Endometrial microvascular endothelial cells (primary cell): ENCODE results near the gene PCYT1A. TPM values are rescaled to one million over a fixed set of nuclear protein-coding genes. Genes with fewer than 3 reads are reported as not detected.

Experiments used
- in situ Hi-C: cut with HindIII; loops from 2 replicates; pipeline ENCODE4 v1.10.0; 2017; ENCODE audit warnings: low sequenced_read_pairs, low pct_unique_long_range_greater_than_20kb; ENCODE audit errors: inconsistent ontology term
- total RNA-seq: library from RNA; depleted of rRNA; stranded (reverse); fragments of >200 nt; gene quantifications from one replicate; pipeline ENCODE4 v1.2.3, GENCODE V29; 2015; ENCODE audit errors: inconsistent ontology term

The PCYT1A gene
- total RNA-seq, 1 donor from 2014 or later = 89.9 TPM

GRCh38 chr3:196298521-196298920, 11.0 kb upstream of the PCYT1A start:
- in situ Hi-C loops = no loop called here

GRCh38 chr3:196292286-196292923, 4.9 kb upstream of the PCYT1A start:
- in situ Hi-C loops = no loop called here

DNA sequence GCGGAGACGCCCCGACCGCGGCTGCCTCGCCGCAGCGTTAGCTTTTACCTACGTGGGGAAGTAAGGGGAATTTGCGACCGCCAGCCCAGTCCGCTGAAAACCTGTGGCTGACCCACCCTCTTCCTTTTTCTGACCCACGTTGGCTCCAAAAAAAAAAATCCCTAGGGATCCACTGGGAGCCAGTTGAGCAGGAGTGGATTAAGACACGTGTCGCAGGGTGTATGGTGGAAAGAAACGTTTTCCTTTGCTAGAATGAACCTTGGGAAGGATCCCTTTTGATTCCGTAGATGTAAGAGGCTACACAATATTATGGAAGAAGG, 575 bp upstream of the PCYT1A start:
- in situ Hi-C loops = no loop called here

GRCh38 chr3:196287090-196287439, 461 bp downstream of the PCYT1A start:
- in situ Hi-C loops = no loop called here

DNA sequence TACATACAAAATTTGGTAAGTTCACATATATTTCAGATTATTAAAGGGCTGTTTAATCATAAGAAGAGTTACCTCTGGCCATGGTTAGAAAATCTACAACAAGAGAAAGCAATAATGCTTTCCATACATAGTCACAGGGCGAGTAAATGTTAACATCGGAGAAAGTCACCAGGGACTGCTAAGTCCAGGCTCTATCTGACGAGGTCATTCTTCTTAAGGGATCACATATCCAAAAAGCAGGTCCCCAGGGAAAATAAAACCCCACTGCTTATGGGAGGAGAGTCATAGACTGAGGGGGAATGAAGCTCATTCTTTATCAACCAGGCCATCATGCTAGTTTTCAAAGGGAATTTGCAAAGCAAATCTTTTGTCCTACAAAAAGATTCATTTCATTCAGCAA, 3.1 kb downstream of the PCYT1A start:
- in situ Hi-C loops = no loop called here

DNA sequence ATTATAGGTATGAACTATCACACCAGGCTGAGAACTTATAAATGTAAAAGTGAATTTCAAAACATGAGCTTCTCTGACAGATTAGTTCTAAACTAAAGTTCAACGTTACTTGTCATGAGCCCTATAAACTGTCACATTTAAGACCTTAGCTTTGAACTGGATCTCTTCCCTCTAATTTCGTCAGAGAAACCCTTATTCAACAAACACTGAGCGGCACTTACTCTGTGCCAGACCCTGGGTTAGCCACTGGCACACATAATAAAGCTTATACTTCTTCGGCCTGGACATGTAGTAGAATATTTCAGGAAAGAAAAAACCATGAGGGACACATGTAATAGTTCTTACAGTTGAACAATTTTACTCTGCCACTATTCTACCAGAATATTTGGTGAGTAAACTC, 5.6 kb downstream of the PCYT1A start:
- in situ Hi-C loops = no loop called here

DNA sequence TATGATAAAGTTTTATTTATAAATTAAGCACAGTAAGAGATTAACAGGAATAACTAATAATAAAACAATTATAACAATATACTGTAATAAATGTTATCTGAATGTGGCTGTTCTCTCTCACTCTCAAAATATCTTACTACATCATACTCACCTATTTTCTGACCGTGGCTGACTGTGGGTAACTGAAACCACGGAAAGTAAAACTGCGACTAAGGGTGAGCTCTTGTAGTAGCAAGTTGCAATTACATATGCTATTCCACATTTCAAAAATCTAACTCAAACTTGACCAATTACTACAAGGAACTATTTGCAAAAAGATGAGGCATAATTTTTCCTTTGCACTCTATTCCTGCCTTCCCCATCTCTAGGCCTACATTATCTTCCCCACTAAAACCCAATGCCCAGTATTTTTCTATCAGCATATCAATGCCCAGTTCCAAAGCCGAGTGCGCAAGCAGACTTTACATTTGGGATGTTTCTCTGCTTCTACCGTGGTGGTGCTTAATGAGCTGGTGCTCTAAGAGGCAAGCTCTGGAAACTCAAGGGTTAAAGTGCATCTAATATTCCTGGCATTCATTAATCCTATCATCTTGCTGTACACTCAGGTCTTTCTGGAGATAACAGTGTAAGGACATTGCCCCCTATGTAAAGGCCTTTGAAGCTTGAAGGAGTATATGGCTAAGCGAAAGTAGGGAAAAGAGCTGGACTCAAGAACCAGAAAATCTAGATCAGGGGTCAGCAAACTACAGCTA, 6.7 kb downstream of the PCYT1A start:
- in situ Hi-C loops = no loop called here

- in situ Hi-C loops = no loop called here
Measured at GRCh38 chr3:196275126-196275525, 12.4 kb downstream of the PCYT1A start.

DNA sequence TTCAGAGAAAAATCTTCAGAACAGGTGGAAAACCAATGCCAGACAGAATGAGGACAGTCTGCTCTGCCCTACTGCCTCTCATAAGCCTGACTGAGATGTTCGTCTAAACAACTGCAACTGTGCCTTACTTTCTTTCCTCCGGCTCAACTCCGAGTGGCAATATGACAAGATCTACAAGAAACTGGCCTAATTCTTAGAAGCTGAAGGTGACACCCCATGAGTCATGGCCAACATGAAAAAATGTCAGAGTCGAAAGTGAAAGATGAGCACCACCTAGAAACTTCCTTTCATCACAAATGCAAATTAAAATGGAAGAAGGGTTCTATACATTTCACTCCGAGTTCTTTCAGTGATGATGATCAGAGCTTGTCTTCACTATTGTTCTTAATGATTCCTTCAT, 12.9 kb downstream of the PCYT1A start:
- in situ Hi-C loops = no loop called here

DNA sequence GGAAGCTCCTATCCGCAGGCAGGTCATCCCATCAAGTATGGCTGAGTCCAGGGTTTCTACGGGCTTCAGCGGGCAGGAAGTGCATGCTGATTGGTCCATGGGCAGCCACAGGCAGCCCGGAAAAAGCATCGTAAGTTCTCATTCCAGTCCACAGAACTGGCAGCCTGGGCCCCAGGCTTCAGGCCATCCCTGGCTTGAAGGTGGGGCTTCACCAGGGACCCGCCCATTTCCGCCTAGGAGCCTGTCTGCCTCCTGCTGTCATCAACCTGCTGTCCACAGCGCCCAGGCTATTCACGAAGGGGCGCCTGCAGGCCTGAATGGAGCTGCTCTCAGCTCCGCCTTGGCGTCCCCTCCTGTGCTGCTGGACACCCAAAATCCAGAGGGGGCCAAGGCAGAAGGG, 13.9 kb downstream of the PCYT1A start:
- in situ Hi-C loops = no loop called here

- in situ Hi-C loops = no loop called here
Measured at GRCh38 chr3:196272826-196273225, 14.7 kb downstream of the PCYT1A start.

GRCh38 chr3:196270499-196270898, 17.0 kb downstream of the PCYT1A start:
- in situ Hi-C loops = no loop called here

GRCh38 chr3:196268284-196269163, 19.0 kb downstream of the PCYT1A start:
- in situ Hi-C loops = no loop called here

DNA sequence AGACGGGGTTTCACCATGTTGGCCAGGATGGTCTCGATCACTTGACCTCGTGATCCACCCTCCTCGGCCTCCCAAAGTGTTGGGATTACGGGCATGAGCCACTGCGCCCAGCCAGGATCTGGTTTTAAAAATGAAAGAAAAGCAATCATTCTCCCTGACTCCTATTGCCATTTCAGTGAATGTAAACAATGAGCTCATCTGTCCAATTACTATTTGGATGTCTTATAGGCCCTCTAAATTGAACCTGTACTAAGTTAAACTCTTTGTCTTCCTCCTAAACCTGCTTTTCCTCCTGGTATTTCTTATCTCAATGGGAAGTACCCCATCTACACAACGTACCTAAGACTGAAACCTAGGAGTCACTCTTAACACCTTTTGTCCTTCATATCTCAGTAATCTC, 23.7 kb downstream of the PCYT1A start:
- in situ Hi-C loops = no loop called here

GRCh38 chr3:196260784-196261183, 26.7 kb downstream of the PCYT1A start:
- in situ Hi-C loops = no loop called here

- in situ Hi-C loops = no loop called here
Measured at GRCh38 chr3:196255776-196256175, 31.8 kb downstream of the PCYT1A start.

DNA sequence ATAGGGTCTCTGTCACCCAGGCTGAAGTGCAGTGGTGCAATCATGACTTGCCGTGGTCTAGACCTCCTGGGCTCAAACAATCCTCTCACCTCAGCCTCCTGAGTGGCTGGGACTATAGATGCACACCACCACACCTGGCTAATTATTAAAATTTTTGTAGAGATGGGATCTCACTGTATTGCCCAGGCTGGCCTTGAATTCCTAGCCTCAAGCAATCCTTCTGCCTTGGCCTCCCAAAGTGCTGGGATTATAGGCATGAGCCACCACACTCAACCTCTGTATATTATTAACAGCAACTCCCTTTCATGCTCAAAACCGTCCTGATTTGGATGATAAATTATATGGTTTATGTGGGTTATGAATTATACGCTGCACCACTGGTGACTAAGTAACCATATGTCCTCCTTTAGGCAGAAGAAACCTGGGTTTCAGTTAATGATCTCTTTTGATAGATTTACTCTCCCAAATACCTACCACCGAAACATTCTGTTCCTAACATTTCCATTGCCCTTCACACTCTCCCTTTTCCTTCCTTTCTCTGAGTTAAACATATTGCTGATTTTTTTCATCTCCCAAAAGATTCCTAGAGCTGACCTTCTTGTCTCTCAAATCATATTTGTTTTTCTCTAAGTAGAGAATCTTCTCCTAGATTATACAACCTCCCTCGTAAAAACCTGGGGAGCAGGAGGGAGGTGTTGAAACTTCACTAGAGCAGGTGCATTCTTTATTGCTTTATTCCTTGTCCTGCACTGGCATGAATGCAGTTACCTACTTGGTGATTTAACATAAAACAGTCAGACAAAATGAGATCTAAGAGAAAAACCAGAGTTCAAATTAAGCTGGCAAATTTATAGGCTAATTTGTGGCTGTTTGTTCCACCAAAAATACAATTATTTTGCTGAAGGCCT, 32.9 kb downstream of the PCYT1A start:
- in situ Hi-C loops = no loop called here

DNA sequence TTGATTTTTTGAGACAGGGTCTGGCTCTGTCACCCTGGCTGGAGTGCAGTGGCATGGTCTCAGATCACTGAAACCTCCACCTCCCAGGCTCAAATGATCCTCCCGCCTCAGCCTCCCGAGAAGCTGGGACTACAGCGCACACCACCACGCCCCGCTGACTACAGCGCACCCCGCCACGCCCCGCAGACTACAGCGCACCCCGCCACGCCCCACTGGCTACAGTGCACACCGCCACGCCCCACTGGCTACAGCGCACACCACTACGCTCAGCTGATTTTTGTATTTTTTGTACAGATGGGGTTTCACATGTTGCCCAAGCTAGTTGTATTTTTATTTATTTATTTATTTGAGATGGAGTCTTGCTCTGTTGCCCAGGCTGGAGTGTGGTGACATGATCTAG, 35.6 kb downstream of the PCYT1A start:
- in situ Hi-C loops = no loop called here
